ENCODE measurements around the gene XYLT2. TPM values are rescaled to one million over a fixed set of nuclear protein-coding genes. Genes with fewer than 3 reads are reported as not detected.

The XYLT2 gene
- total and polyA plus RNA-seq, 7 donors: 2.8 to 6.3 (median 4.0) TPM

DNA sequence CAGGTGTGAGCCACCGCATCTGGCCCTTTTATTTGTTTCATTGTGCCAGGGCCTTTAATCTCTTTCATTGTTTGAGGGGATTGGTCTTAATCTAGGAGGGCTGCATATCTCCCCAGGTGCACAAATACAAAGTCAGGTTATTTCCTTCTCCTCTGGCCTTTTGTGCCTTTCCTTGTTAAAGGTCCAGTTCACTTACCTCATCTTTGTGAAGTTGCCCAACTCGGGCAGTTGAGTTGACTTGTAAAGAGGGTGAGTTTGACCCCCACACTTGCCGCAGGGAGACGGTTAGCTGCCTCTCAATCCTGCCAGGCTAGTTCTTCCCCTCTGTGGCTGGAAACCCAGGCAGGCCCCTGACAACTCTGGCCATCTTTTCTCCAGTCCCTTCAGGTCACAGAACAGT is 38.3 kb upstream of the XYLT2 start:
- H3K9me3 ChIP-seq: no peaks in the 10 kb centered on the region
- no peaks in the 10 kb centered on the region for H3K4me1 ChIP-seq
- H3K4me3 ChIP-seq: no peak overlapping the region
- H3K36me3 ChIP-seq (ENCODE audit: insufficient read depth in 1 of 2, low read depth in 1 of 2): no peaks in the 10 kb centered on the region
- 87 to 93% (median 89%) methylated on average over 4 of the region's 4 CpGs for WGBS, 3 donors
- DNase-seq (no peak), ATAC-seq (no peak)
- peaks cover 0 to 4% (median 0%) of the 10 kb centered on the region in 3 donors for H3K27me3 ChIP-seq (ENCODE audit: insufficient read depth in 3 of 3, low read length in 2 of 3)
- no peak overlapping the region for H3K27ac ChIP-seq
- TF ChIP-seq, protein P1, sequence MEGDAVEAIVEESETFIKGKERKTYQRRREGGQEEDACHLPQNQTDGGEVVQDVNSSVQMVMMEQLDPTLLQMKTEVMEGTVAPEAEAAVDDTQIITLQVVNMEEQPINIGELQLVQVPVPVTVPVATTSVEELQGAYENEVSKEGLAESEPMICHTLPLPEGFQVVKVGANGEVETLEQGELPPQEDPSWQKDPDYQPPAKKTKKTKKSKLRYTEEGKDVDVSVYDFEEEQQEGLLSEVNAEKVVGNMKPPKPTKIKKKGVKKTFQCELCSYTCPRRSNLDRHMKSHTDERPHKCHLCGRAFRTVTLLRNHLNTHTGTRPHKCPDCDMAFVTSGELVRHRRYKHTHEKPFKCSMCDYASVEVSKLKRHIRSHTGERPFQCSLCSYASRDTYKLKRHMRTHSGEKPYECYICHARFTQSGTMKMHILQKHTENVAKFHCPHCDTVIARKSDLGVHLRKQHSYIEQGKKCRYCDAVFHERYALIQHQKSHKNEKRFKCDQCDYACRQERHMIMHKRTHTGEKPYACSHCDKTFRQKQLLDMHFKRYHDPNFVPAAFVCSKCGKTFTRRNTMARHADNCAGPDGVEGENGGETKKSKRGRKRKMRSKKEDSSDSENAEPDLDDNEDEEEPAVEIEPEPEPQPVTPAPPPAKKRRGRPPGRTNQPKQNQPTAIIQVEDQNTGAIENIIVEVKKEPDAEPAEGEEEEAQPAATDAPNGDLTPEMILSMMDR (IDR thresholded peaks at IDR 0.05): no peak
- intact Hi-C loops (cut with DNase I): no loop called here

DNA sequence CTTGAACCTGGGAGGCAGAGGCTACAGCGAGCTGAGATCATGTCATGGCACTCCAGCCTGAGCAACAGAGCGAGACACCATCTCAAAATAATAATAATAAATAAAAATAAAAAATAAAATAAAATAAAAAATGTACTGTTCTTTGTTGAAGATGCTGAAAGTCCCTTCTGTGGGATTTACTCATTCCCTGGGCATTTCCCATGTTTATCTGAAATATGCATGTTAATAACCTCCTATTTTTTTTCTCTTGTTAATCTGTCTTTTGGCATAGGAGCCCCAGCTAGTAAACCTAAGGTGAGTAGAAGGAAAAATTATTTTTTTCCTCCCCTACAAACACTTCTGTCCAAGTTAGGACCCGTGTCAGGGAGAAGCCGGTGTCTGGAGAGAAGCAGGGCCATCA is 37.3 kb upstream of the XYLT2 start:
- Histone ChIP-seq H3K4me1 (no peaks in the 10 kb centered on the region), H3K36me3 (ENCODE audit: insufficient read depth in 1 of 2, low read depth in 1 of 2) (no peaks in the 10 kb centered on the region), H3K27ac (no peak overlapping the region), H3K9me3 (no peaks in the 10 kb centered on the region), H3K27me3 (ENCODE audit: insufficient read depth in 3 of 3, low read length in 2 of 3) (peaks cover 0 to 4% (median 4%) of the 10 kb centered on the region in 3 donors), H3K4me3 (no peak overlapping the region)
- TF ChIP-seq, protein P1 (IDR thresholded peaks at IDR 0.05): no peak
- no peak for ATAC-seq
- intact Hi-C loops (cut with DNase I): no loop called here
- DNase-seq: no peak
- 88 to 94% (median 89%) methylated on average over 4 of the region's 4 CpGs for WGBS, 3 donors

DNA sequence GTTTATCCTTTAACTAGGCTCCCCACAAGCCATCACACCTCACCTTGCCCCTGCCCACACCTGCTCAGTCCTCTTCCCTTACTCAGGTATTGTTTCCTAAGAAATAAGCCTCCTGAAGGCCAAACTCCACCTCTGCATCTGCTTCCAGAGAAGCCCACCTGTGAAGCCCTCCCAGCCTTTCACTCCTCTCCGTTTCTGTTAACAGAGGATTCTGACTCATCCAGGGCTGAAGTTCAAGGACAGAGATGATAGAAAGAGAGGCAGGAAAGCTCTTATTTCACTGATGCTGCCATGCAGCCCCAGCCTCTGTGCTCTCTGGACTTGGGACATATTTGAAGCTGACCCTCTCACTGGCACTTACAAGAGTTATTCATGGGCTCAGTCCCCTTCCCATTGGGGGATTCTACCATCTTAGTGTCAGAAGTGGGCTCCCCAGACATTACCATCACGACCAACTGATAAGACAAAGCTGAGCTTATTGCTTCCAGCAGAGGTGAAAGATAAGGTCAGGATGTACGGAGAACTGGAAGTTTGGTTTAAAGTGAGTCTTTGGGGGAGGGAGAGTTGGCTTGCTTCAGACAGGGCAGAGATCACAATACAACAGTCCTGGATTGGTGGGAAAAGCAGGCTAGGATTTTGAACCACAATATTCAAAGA is 35.3 kb upstream of the XYLT2 start:
- intact Hi-C loops (cut with DNase I): no loop called here
- H3K36me3 ChIP-seq (ENCODE audit: insufficient read depth in 1 of 2, low read depth in 1 of 2): no peaks in the 10 kb centered on the region
- peaks cover 0 to 4% (median 3%) of the 10 kb centered on the region in 3 donors for H3K27me3 ChIP-seq (ENCODE audit: insufficient read depth in 3 of 3, low read length in 2 of 3)
- H3K4me3 ChIP-seq: no peak overlapping the region
- no peak overlapping the region for H3K27ac ChIP-seq
- no peaks in the 10 kb centered on the region for H3K9me3 ChIP-seq
- 49 to 58% (median 58%) methylated on average over 3 of the region's 3 CpGs for WGBS, 3 donors
- H3K4me1 ChIP-seq: no peaks in the 10 kb centered on the region
- TF ChIP-seq, protein P1 (IDR thresholded peaks at IDR 0.05): no peak
- no peak for DNase-seq
- ATAC-seq: no peak

DNA sequence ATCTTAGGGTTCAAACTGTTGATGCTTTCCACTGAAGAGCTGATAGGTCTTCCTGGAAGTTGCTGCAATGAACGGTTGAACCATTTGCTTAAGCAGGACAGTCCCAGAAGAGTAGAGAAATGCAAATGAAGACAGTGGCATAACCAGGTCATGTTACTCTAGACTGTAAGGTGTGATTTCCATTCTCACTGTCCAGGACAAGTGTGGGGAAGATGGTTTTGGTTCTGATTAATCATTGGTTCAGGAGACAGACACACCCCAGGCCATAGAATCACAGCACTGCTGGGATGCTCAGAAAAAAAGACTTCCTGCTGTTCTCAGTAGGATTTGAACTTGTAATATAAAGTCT is 34.8 kb upstream of the XYLT2 start:
- no peaks in the 10 kb centered on the region for H3K9me3 ChIP-seq
- H3K27me3 ChIP-seq (ENCODE audit: insufficient read depth in 3 of 3, low read length in 2 of 3): peaks cover 0 to 4% (median 3%) of the 10 kb centered on the region in 3 donors
- DNase-seq: no peak
- TF ChIP-seq, protein P1 (IDR thresholded peaks at IDR 0.05): no peak
- WGBS, 3 donors: 39 to 53% (median 49%) methylated on average over 1 of the region's 1 CpG
- no peak overlapping the region for H3K27ac ChIP-seq
- H3K4me1 ChIP-seq: no peaks in the 10 kb centered on the region
- intact Hi-C loops (cut with DNase I): no loop called here
- no peak overlapping the region for H3K4me3 ChIP-seq
- no peak for ATAC-seq
- no peaks in the 10 kb centered on the region for H3K36me3 ChIP-seq (ENCODE audit: insufficient read depth in 1 of 2, low read depth in 1 of 2)

DNA sequence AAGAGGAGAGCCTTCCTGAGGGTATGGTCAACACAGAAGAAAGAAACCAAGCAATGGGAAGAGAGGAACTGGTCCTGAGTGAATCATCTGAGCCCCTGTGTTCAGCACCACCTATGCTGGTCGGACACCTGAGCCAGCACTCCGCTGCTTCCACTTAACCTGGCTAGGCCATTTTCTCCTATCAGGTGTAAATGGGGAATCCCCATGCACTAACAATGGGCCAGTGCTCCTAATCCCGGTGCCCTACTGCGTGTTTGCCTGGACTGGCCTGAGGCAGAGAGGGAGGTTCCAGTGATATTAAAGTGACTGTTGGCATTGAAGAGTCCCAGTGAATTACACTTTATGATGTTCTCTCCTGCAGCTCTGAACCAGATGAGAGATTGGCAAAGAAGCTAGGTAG is 34.4 kb upstream of the XYLT2 start:
- 78 to 97% (median 80%) methylated on average over 4 of the region's 4 CpGs for WGBS, 3 donors
- intact Hi-C loops (cut with DNase I): no loop called here
- TF ChIP-seq, protein P1 (IDR thresholded peaks at IDR 0.05): no peak
- ATAC-seq (no peak), DNase-seq (no peak)
- no peak overlapping the region for H3K4me3 ChIP-seq
- H3K27me3 ChIP-seq (ENCODE audit: insufficient read depth in 3 of 3, low read length in 2 of 3): peaks cover 0 to 4% (median 3%) of the 10 kb centered on the region in 3 donors
- no peaks in the 10 kb centered on the region for H3K36me3 ChIP-seq (ENCODE audit: insufficient read depth in 1 of 2, low read depth in 1 of 2)
- H3K9me3 ChIP-seq: no peaks in the 10 kb centered on the region
- H3K4me1 ChIP-seq: no peaks in the 10 kb centered on the region
- H3K27ac ChIP-seq: no peak overlapping the region
